ENCODE results near the gene PLA2G2D.

GRCh38 chr1:20123722-20124455 lies 4.6 kb upstream of the PLA2G2D start:
- TF ChIP-seq JUN (CRISPR knock-in tag; IDR thresholded peaks at IDR 0.05) (no peak), CTCF (CRISPR knock-in tag; IDR thresholded peaks at IDR 0.05) (no peak), NR1H2 (CRISPR knock-in tag; IDR thresholded peaks at IDR 0.05; ENCODE audit: borderline replicate concordance, low read depth) (no peak), EHMT2 (IDR thresholded peaks at IDR 0.05; ENCODE audit: borderline replicate concordance, low read depth, low read length) (no peak), RFX5 (IDR thresholded peaks at IDR 0.05; ENCODE audit: low read depth, low read length) (no peak), ZNF329 (CRISPR knock-in tag; IDR thresholded peaks at IDR 0.05; ENCODE audit: low read depth) (no peak), CREB1 (IDR thresholded peaks at IDR 0.05) (no peak), CREB1 (CRISPR knock-in tag; IDR thresholded peaks at IDR 0.05) (no peak), SUZ12 (IDR thresholded peaks at IDR 0.05; ENCODE audit: low read depth, low read length) (no peak), FUBP1 (CRISPR knock-in tag; IDR thresholded peaks at IDR 0.05; ENCODE audit: borderline replicate concordance) (no peak), NCOA1 (CRISPR knock-in tag; IDR thresholded peaks at IDR 0.05) (no peak), E2F5 (CRISPR knock-in tag; conservative IDR thresholded peaks at IDR 0.05) (no peak), ZNF263 (CRISPR knock-in tag; IDR thresholded peaks at IDR 0.05) (no peak), ZNF431 (CRISPR knock-in tag; IDR thresholded peaks at IDR 0.05; ENCODE audit: borderline replicate concordance, low read depth) (no peak)
